Ishikawa (cell line): Measurements from ENCODE around the gene CRACR2B.
A peak's percentile ranks its signal among the peaks of the same experiment; 100 is the strongest.

ENCODE experiments used
- CEBPB ChIP-seq: IDR thresholded peaks from 2 replicates; pipeline ENCODE4 v1.6.1; 2012
- CREB1 ChIP-seq: IDR thresholded peaks from 2 replicates; pipeline ENCODE4 v1.6.1; 2012; ENCODE audit warnings: low read depth
- EGR1 ChIP-seq: IDR thresholded peaks from 2 replicates; pipeline ENCODE4 v1.6.1; 2012
- EP300 ChIP-seq: IDR thresholded peaks from 2 replicates; pipeline ENCODE4 v1.6.1; 2012; ENCODE audit warnings: borderline replicate concordance
- FOXM1 ChIP-seq: IDR thresholded peaks from 2 replicates; pipeline ENCODE4 v1.6.1; 2012; ENCODE audit warnings: low read depth, borderline replicate concordance
- MAX ChIP-seq: IDR thresholded peaks from 2 replicates; pipeline ENCODE4 v1.6.1; 2012
- NFIC ChIP-seq: IDR thresholded peaks from 2 replicates; pipeline ENCODE4 v1.6.1; 2012
- RAD21 ChIP-seq: IDR thresholded peaks from 2 replicates; pipeline ENCODE4 v1.6.1; 2012; ENCODE audit warnings: low read depth
- REST ChIP-seq: IDR thresholded peaks from 2 replicates; pipeline ENCODE4 v1.6.1; 2012; ENCODE audit warnings: low read depth, mild to moderate bottlenecking
- TAF1 ChIP-seq: IDR thresholded peaks from 2 replicates; pipeline ENCODE4 v1.6.1; 2012; ENCODE audit warnings: low read depth, mild to moderate bottlenecking
- TCF12 ChIP-seq: IDR thresholded peaks from 2 replicates; pipeline ENCODE4 v1.6.1; 2012; ENCODE audit warnings: low read depth
- TEAD4 ChIP-seq: IDR thresholded peaks from 2 replicates; pipeline ENCODE4 v1.6.1; 2012
- YY1 ChIP-seq: IDR thresholded peaks from 2 replicates; pipeline ENCODE4 v1.6.1; 2012; ENCODE audit warnings: low read depth
- ZBTB7A ChIP-seq: IDR thresholded peaks from 2 replicates; pipeline ENCODE4 v1.6.1; 2012; ENCODE audit warnings: low read depth
- TF ChIP-seq, protein P1 (sequence below): IDR thresholded peaks from 2 replicates; pipeline ENCODE4 v1.6.1; 2012

The CRACR2B gene

GRCh38 chr11:808427-809286, 19.1 kb upstream of the CRACR2B start:
- TF ChIP-seq TEAD4, result no peak
- no peak for TF ChIP-seq CREB1
- TF ChIP-seq YY1, result no peak
- TF ChIP-seq RAD21, result no peak
- TF ChIP-seq TAF1, result no peak; the same call in 1 of the 2 replicates
- TF ChIP-seq REST, result no peak
- no peak for TF ChIP-seq EP300
- TF ChIP-seq MAX, result no peak
- TF ChIP-seq FOXM1, result no peak
- TF ChIP-seq CEBPB, result no peak
- TF ChIP-seq EGR1, result no peak
- no peak for TF ChIP-seq NFIC
- TF ChIP-seq ZBTB7A, result no peak
- TF ChIP-seq TCF12, result no peak
- TF ChIP-seq, protein P1, sequence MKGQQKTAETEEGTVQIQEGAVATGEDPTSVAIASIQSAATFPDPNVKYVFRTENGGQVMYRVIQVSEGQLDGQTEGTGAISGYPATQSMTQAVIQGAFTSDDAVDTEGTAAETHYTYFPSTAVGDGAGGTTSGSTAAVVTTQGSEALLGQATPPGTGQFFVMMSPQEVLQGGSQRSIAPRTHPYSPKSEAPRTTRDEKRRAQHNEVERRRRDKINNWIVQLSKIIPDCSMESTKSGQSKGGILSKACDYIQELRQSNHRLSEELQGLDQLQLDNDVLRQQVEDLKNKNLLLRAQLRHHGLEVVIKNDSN, result no peak

- TF ChIP-seq REST (no peak), CREB1 (peak; percentile 96), ZBTB7A (0 out of 2 replicates have a peak, but pooled peaks have one; percentile 27), CEBPB (no peak), TEAD4 (no peak), EGR1 (peak; percentile 90), YY1 (peak; percentile 82), TCF12 (peak; percentile 66), EP300 (peak; percentile 24; the same call in 1 of the 2 replicates), RAD21 (no peak; the same call in 1 of the 2 replicates), FOXM1 (no peak), NFIC (peak; percentile 25; the same call in 1 of the 2 replicates), MAX (peak; percentile 90), TAF1 (peak; percentile 90)
- TF ChIP-seq, protein P1, result peak; percentile 29; the same call in 1 of the 2 replicates
Measured at GRCh38 chr11:809287-810039, 18.3 kb upstream of the CRACR2B start, which contains the start of gene RPLP2. Gene RPLP2, plus strand, starts transcription at chr11:809967. Its CDS starts 268 bp downstream, at chr11:810235.

DNA sequence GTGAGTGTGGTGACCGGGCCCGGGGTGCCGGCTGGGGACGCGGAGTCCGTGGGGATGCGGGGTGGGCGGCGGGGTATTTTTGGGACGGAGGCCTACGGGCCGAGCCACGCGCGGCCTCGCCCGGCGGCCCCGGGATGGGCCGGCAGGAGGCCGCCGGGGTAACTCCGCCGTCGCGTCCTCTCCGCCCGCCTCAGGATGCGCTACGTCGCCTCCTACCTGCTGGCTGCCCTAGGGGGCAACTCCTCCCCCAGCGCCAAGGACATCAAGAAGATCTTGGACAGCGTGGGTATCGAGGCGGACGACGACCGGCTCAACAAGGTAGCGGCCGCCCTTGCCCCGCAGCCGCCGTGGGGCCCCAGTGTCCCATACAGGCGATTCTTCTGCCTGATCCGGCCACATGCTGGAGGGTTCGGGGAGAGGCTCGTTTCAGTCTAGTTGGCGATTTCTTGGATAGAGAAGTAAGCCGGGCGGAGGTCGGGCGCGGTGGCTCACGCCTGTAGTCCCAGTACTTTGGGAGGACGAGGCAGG, 17.6 kb upstream of the CRACR2B start:
- peak; percentile 7; the same call in 1 of the 2 replicates for TF ChIP-seq EP300
- TF ChIP-seq ZBTB7A, result no peak

DNA sequence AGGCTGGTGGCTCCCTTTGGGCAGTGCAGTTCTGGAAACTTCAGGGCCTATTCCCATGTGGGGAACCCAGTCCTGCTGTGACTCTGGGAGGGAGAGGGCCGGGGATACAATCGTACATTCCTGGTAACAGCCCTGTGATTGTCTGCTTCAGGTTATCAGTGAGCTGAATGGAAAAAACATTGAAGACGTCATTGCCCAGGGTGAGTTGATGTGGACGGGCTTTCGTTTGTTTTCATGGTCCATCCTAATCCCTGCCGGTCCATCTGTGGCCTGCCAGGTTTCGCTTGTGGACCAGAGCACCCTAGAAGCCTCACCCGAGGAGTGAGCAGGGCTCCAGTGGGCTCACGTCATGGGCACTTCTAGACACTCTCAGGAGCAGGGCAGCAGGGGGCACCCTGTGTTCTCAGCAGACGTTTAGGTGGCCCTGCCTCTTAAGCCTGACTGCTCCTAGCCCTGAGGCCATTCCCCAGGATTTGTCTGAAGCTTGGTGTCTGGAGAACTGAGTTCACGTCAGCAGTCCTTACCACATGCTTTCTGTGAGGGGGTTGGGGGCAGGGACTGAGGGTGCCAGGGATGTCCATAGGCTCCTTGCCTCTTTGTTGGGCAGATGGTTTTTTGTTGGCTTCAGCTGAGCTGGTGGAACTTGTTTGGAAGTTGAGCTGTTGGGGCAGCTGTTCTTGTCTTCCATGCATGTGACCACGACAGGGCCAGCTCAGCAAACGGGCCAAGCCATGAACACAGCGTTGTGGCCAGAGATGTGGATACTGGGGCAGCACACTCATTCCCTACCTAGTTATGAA, 16.1 kb upstream of the CRACR2B start:
- no peak for TF ChIP-seq CREB1
- no peak for TF ChIP-seq TCF12
- no peak for TF ChIP-seq RAD21
- no peak for TF ChIP-seq FOXM1
- no peak for TF ChIP-seq REST
- no peak for TF ChIP-seq EP300
- TF ChIP-seq YY1, result no peak
